BE2C (cell line): Measurements from ENCODE around the gene PPM1B.

ENCODE experiments used
- DNase-seq: peaks from one replicate; pipeline ENCODE4 v3.0.0-alpha.2; 2020
- H3K27me3 ChIP-seq: fragments of 250-450 bp; sonication (Bioruptor Pico); 2 replicates; pipeline ENCODE4 v1.5.1; 2020; ENCODE audit warnings: mild to moderate bottlenecking
- H3K36me3 ChIP-seq: fragments of 250-450 bp; sonication (Bioruptor Pico); 2 replicates; pipeline ENCODE4 v1.5.1; 2020; ENCODE audit warnings: mild to moderate bottlenecking
- H3K4me1 ChIP-seq: fragments of 250-450 bp; sonication (Bioruptor Pico); 2 replicates; pipeline ENCODE4 v1.5.1; 2020
- H3K4me3 ChIP-seq: 2 replicates; pipeline ENCODE4 v1.5.1; 2011; ENCODE audit warnings: low read depth, low read length
- H3K9me3 ChIP-seq: fragments of 250-450 bp; sonication (Bioruptor Pico); 2 replicates; pipeline ENCODE4 v1.5.1; 2020
- TF ChIP-seq, protein P1 (sequence below): IDR thresholded peaks from 2 replicates; pipeline ENCODE4 v1.5.1; 2012; ENCODE audit warnings: mild to moderate bottlenecking, low read depth, low read length

PPM1B gene

DNA sequence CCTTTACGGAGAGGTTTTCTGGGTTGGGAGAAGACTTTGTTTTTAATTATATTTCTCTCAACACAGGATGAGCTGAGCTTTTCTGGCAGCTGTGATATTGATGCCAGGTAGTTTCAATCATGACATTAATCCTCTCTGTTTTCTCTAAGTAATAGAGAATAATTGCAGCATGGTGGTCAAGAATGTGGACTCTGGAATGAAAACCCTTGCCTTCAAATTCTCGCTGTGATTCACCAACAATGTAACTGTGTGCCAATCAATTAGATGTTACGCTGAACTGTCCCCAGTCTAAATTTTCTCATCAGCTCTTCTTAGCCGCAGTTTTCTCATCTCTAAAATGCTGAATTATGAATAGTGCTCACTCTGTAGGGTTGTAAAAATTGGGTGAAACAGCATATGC is 31.6 kb upstream of the PPM1B start:
- H3K9me3 ChIP-seq: no peaks in the 10 kb centered on the region
- H3K4me3 ChIP-seq: no peak overlapping the region
- no peaks in the 10 kb centered on the region for H3K36me3 ChIP-seq
- no peak for DNase-seq
- TF ChIP-seq, protein P1, sequence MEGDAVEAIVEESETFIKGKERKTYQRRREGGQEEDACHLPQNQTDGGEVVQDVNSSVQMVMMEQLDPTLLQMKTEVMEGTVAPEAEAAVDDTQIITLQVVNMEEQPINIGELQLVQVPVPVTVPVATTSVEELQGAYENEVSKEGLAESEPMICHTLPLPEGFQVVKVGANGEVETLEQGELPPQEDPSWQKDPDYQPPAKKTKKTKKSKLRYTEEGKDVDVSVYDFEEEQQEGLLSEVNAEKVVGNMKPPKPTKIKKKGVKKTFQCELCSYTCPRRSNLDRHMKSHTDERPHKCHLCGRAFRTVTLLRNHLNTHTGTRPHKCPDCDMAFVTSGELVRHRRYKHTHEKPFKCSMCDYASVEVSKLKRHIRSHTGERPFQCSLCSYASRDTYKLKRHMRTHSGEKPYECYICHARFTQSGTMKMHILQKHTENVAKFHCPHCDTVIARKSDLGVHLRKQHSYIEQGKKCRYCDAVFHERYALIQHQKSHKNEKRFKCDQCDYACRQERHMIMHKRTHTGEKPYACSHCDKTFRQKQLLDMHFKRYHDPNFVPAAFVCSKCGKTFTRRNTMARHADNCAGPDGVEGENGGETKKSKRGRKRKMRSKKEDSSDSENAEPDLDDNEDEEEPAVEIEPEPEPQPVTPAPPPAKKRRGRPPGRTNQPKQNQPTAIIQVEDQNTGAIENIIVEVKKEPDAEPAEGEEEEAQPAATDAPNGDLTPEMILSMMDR: no peak
- no peaks in the 10 kb centered on the region for H3K4me1 ChIP-seq
- no peaks in the 10 kb centered on the region for H3K27me3 ChIP-seq

DNA sequence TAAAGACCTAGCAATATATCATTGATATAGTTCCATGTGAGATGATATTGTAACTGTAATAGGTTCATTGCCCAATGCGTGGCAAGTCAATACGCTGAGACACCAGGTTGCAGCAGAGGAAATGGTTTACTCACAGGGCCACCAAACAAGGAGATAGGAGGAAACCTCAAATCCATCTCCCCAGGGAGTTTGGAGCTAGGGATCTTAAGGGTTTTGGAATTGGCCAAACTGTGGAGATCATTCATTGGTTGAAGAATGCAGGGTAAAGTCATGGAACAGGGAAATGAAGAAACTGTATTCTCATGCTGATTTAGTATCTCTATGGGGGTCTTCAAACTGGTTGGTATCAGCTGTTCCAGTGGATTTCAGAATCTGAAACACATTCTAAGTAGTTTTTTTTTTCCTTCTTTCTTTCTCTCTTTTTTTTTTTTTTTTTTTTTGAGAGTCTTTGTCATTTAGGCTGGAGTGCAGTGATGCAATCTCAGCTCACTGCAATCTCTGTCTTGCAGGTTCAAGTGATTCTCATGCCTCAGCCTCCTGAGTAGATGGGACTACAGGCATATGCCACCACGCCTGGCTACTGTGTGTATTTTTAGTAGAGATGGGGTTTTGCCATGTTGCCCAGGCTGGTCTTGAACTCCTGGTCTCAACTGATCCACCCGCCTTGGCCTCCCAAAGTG is 30.7 kb upstream of the PPM1B start:
- H3K4me1 ChIP-seq: no peaks in the 10 kb centered on the region
- DNase-seq: no peak

DNA sequence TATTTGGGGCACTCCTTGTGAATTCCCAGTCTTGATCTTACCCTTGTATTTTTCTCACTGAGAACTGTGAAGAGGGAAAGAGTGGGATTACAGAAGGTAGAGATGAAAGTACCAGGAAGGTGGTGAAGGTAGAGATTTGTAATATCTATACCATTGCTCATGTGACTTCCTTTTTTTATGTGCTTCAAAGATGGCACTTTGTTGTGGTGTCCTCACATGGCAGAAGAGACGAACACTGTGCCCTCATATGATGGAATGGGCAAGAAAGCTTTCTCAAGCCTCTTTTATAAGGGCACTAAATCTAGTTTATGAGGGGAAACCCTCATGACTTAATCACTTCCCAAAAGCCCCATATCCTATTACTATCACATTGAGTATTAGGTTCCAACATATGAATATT is 28.9 kb upstream of the PPM1B start:
- DNase-seq: no peak
- no peak overlapping the region for H3K4me3 ChIP-seq
- no peaks in the 10 kb centered on the region for H3K4me1 ChIP-seq
- no peaks in the 10 kb centered on the region for H3K9me3 ChIP-seq
- no peaks in the 10 kb centered on the region for H3K36me3 ChIP-seq
- no peaks in the 10 kb centered on the region for H3K27me3 ChIP-seq
- TF ChIP-seq, protein P1: no peak

More for the DNA sequence above, 30.7 kb upstream of the PPM1B start:
- Histone ChIP-seq H3K36me3 (no peaks in the 10 kb centered on the region), H3K27me3 (no peaks in the 10 kb centered on the region), H3K9me3 (no peaks in the 10 kb centered on the region), H3K4me3 (no peak overlapping the region)
- TF ChIP-seq, protein P1: no peak

DNA sequence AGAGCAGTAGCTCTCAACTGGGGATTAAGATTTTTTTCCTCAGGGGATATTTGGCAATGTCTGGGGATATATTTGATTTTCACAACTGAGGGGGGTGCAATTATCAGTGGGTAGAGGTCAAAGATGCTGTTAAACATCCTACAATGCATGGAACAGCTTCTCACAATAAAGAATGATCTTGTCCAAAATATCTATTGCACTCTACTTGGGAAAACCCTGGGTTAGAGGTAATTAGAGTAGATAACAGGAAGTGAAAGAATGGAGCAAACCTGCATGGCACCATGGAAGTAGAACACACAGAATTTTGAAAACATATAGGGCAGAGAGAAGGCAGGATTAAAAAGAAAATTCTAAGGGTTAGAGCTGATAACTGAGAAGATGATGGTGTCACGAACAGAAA is 26.4 kb upstream of the PPM1B start:
- no peak overlapping the region for H3K4me3 ChIP-seq
- no peaks in the 10 kb centered on the region for H3K4me1 ChIP-seq
- H3K36me3 ChIP-seq: no peaks in the 10 kb centered on the region
- no peak for DNase-seq
- H3K9me3 ChIP-seq: no peaks in the 10 kb centered on the region
- TF ChIP-seq, protein P1: no peak
- no peaks in the 10 kb centered on the region for H3K27me3 ChIP-seq

DNA sequence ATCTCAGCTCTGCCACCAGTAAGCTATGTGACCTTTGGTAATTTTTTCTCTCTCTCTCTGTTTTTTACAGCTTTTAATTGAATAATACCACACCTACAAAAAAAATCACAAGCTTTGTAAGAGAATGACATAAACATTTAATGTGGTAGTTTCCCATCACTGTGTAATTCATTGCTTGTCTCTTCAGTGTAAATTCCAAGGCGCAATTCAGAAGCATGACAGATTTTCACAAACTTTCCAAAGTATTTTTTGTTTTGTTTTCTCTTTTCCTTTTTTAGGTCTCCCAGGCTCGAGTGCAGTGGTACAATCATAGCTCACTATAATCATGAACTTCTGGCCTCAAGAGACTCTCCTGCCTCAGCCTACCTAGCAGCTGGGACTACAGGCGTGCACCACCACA is 25.0 kb upstream of the PPM1B start:
- no peaks in the 10 kb centered on the region for H3K27me3 ChIP-seq
- no peak overlapping the region for H3K4me3 ChIP-seq
- H3K4me1 ChIP-seq: no peaks in the 10 kb centered on the region
- no peaks in the 10 kb centered on the region for H3K9me3 ChIP-seq
- H3K36me3 ChIP-seq: no peaks in the 10 kb centered on the region
- no peak for DNase-seq
- TF ChIP-seq, protein P1: no peak

DNA sequence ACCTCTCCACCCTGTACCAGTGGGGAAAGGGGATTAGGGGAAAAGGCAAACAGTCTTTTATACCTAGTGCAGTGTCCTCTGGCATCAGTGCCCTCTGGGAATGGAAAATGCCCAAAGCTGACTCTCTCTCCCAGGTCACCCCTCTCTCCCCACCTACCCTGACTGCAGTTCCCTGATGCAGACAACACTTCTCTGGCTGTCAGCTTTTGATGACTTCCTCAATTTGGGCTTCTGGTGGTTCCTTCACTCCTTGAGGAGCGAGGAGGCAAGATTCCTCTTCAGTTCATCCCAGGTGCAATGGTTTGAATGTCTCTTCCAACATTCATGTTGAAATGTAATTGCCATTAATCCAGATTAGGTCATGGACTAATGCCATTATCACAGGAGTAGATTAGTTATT is 19.7 kb upstream of the PPM1B start:
- TF ChIP-seq, protein P1: no peak
- no peaks in the 10 kb centered on the region for H3K9me3 ChIP-seq
- H3K4me3 ChIP-seq: no peak overlapping the region
- no peaks in the 10 kb centered on the region for H3K36me3 ChIP-seq
- no peaks in the 10 kb centered on the region for H3K4me1 ChIP-seq
- no peaks in the 10 kb centered on the region for H3K27me3 ChIP-seq
- DNase-seq: no peak
